GM18508 (cell line): Measurements from ENCODE around the gene SGK2.

Experiments used
- ATAC-seq: cut with Tn5 transposase; IDR thresholded peaks from one replicate; pipeline ENCODE4 v1.9.1; 2021; ENCODE audit warnings: moderate number of reproducible peaks; ENCODE audit not compliant: insufficient read depth, unreplicated experiment

The SGK2 gene

GRCh38 chr20:43559147-43559987 is 540 bp downstream of the SGK2 start:
- ATAC-seq: no peak

GRCh38 chr20:43560974-43561373 is 2.1 kb downstream of the SGK2 start:
- no peak for ATAC-seq

- ATAC-seq: no peak
Observed at GRCh38 chr20:43563429-43563828, 4.6 kb downstream of the SGK2 start.

GRCh38 chr20:43563991-43564390 is 5.2 kb downstream of the SGK2 start:
- no peak for ATAC-seq

- no peak for ATAC-seq
Observed at GRCh38 chr20:43564455-43564854, 5.6 kb downstream of the SGK2 start.

- ATAC-seq: no peak
Observed at GRCh38 chr20:43564993-43565757, 6.3 kb downstream of the SGK2 start.

- ATAC-seq: no peak
Observed at GRCh38 chr20:43565758-43566104, 6.9 kb downstream of the SGK2 start.

- no peak for ATAC-seq
Observed at GRCh38 chr20:43567477-43567876, 8.7 kb downstream of the SGK2 start.

GRCh38 chr20:43568706-43569105 is 9.9 kb downstream of the SGK2 start:
- ATAC-seq: no peak

- ATAC-seq: no peak
Observed at GRCh38 chr20:43569282-43569681, 10.5 kb downstream of the SGK2 start.

GRCh38 chr20:43570496-43570895 is 11.7 kb downstream of the SGK2 start:
- no peak for ATAC-seq

GRCh38 chr20:43571310-43571709 is 12.5 kb downstream of the SGK2 start:
- no peak for ATAC-seq

- ATAC-seq: no peak
Observed at GRCh38 chr20:43571771-43572170, 12.9 kb downstream of the SGK2 start.

GRCh38 chr20:43572891-43573290 is 14.1 kb downstream of the SGK2 start:
- no peak for ATAC-seq

GRCh38 chr20:43576108-43576507 is 17.3 kb downstream of the SGK2 start:
- ATAC-seq: no peak

- no peak for ATAC-seq
Observed at GRCh38 chr20:43579861-43580793, 21.3 kb downstream of the SGK2 start.

GRCh38 chr20:43583133-43583864 is 24.5 kb downstream of the SGK2 start:
- ATAC-seq: no peak

GRCh38 chr20:43583982-43584432 is 25.2 kb downstream of the SGK2 start:
- no peak for ATAC-seq

GRCh38 chr20:43584448-43585136 is 25.8 kb downstream of the SGK2 start:
- ATAC-seq: no peak
